ENCODE data around the gene APBA2.

GRCh38 chr15:28946803-28947202 is 61.0 kb downstream of the APBA2 start:
- no peak for TF ChIP-seq POLR2AphosphoS5 (IDR thresholded peaks at IDR 0.05)
- TF ChIP-seq CTCF (IDR thresholded peaks at IDR 0.05) = no peak
- no peak for TF ChIP-seq POLR2A (IDR thresholded peaks at IDR 0.05)

Measured in stomach (tissue), 4 donors.